Esophagus muscularis mucosa (tissue), 4 donors: ENCODE measurements around the gene UPF1. TPM values are rescaled to one million over a fixed set of nuclear protein-coding genes. Genes with fewer than 3 reads are reported as not detected.

Experiments used
- DNase-seq: peaks from one replicate; pipeline ENCODE4 v3.0.0-alpha.2; 2017; ENCODE audit errors: extremely low spot score
- H3K27ac ChIP-seq, 4 donors: fragments of 200-600 bp; sonication (generic); replicated peaks in 1 of 4; 1 replicate in 3 of 4; 2 replicates in 1 of 4; pipeline ENCODE4 v1.5.1; 2016 to 2019; ENCODE audit warnings: mild to moderate bottlenecking in 1 of 4
- H3K27me3 ChIP-seq, 4 donors: fragments of 200-600 bp; sonication (generic); one replicate each; pipeline versions ENCODE4 v1.5.1 to v1.6.0; 2016 to 2019
- H3K36me3 ChIP-seq, 4 donors: fragments of 200-600 bp; sonication (generic); one replicate each; pipeline ENCODE4 v1.5.1; 2016 to 2019
- H3K4me1 ChIP-seq, 4 donors: fragments of 200-600 bp; sonication (generic); one replicate each; pipeline ENCODE4 v1.5.1; 2016 to 2019
- H3K4me3 ChIP-seq, 4 donors: fragments of 200-600 bp; sonication (generic); 1 replicate in 2 of 4; 2 replicates in 2 of 4; pipeline ENCODE4 v1.5.1; 2016 to 2019; ENCODE audit warnings: mild to moderate bottlenecking in 4 of 4, moderate library complexity in 1 of 4
- H3K9me3 ChIP-seq, 4 donors: fragments of 200-600 bp; sonication (generic); 1 replicate in 3 of 4; 2 replicates in 1 of 4; pipeline ENCODE4 v1.5.1; 2016 to 2019
- CTCF ChIP-seq, 3 experiments: fragments of 200-600 bp in 2 of 3; fragments of 450-650 bp in 1 of 3; sonication (generic) in 2 of 3; IDR thresholded peaks; one replicate each; pipeline ENCODE4 v1.5.1; 2017 to 2019; ENCODE audit warnings: antibody characterized with exemption in 3 of 3, mild to moderate bottlenecking in 2 of 3, moderate library complexity in 1 of 3
- EP300 ChIP-seq: sonication (generic); formaldehyde crosslinking; IDR thresholded peaks from one replicate; pipeline ENCODE4 v1.6.1; 2017; ENCODE audit warnings: antibody characterized with exemption
- POLR2A ChIP-seq: fragments of 450-650 bp; IDR thresholded peaks from one replicate; pipeline ENCODE4 v1.6.1; 2017; ENCODE audit warnings: antibody characterized with exemption, moderate library complexity, mild to moderate bottlenecking, low read depth
- POLR2AphosphoS5 ChIP-seq, 2 donors: sonication (generic); formaldehyde crosslinking; IDR thresholded peaks; one replicate each; pipeline ENCODE4 v1.6.1; 2017; ENCODE audit warnings: antibody characterized with exemption in 2 of 2
- WGBS: methylation state at CpG from one replicate; pipeline ENCODE4 v1.1.5; 2018; 5-methylcytosine and 5-hydroxymethylcytosine counted together
- intact Hi-C: fragments of 100-400 bp; cut with DNase I; formaldehyde crosslinking; loops from one replicate; pipeline ENCODE4 v1.15.1; 2023
- total RNA-seq, 4 donors: library from RNA; depleted of rRNA; stranded (reverse); fragments of >200 nt; gene quantifications; one replicate each; pipeline versions ENCODE4 v1.1.0 to v1.2.1, GENCODE V29; 2016

The UPF1 gene
- total RNA-seq, 4 donors from 2014 or later = 54.8 to 116 (median 77.4) TPM

GRCh38 chr19:18910010-18910409 is 78.3 kb downstream of the UPF1 start:
- intact Hi-C loops = no loop called here
- Histone ChIP-seq H3K27ac (no peak overlapping the region), H3K27me3 (no peaks in the 10 kb centered on the region), H3K36me3 (peaks cover 28 to 95% (median 78%) of the 10 kb centered on the region in 4 donors), H3K9me3 (no peaks in the 10 kb centered on the region), H3K4me1 (peaks cover 0 to 15% (median 2%) of the 10 kb centered on the region in 4 donors), H3K4me3 (no peak overlapping the region)
- WGBS = 84% methylated on average over 10 of the region's 10 CpGs
- no peak for DNase-seq
- no peak for TF ChIP-seq CTCF (IDR thresholded peaks at IDR 0.05)
- TF ChIP-seq POLR2AphosphoS5 (IDR thresholded peaks at IDR 0.05) = no peak
- no peak for TF ChIP-seq POLR2A
- no peak for TF ChIP-seq EP300

- intact Hi-C loops = no loop called here
- WGBS = 95% methylated on average over 13 of the region's 19 CpGs
- no peak overlapping the region for H3K4me3 ChIP-seq
- no peaks in the 10 kb centered on the region for H3K27me3 ChIP-seq
- H3K27ac ChIP-seq = no peak overlapping the region
- peaks cover 0 to 24% (median 4%) of the 10 kb centered on the region in 4 donors for H3K4me1 ChIP-seq
- DNase-seq = no peak
- H3K9me3 ChIP-seq = no peaks in the 10 kb centered on the region
- no peak for TF ChIP-seq CTCF (IDR thresholded peaks at IDR 0.05)
- no peak for TF ChIP-seq EP300
- TF ChIP-seq POLR2A = no peak
- TF ChIP-seq POLR2AphosphoS5 (IDR thresholded peaks at IDR 0.05) = no peak
- peaks cover 32 to 95% (median 73%) of the 10 kb centered on the region in 4 donors for H3K36me3 ChIP-seq
Observed at GRCh38 chr19:18910801-18911436, 79.2 kb downstream of the UPF1 start.

GRCh38 chr19:18912933-18913332 is 81.2 kb downstream of the UPF1 start:
- WGBS = 98% methylated on average over 12 of the region's 14 CpGs
- no peak overlapping the region for H3K4me3 ChIP-seq
- TF ChIP-seq POLR2AphosphoS5 (IDR thresholded peaks at IDR 0.05) (no peak), POLR2A (no peak), EP300 (no peak)
- DNase-seq = no peak
- intact Hi-C loops = no loop called here
- H3K27ac ChIP-seq = no peak overlapping the region
- peaks cover 23 to 77% (median 53%) of the 10 kb centered on the region in 4 donors for H3K36me3 ChIP-seq
- H3K4me1 ChIP-seq = peaks cover 7 to 44% (median 17%) of the 10 kb centered on the region in 4 donors
- no peaks in the 10 kb centered on the region for H3K27me3 ChIP-seq
- H3K9me3 ChIP-seq = no peaks in the 10 kb centered on the region

- no CpG with 5 or more reads among the region's 5 CpGs for WGBS
- DNase-seq = no peak
Observed at GRCh38 chr19:18913466-18913865, 81.7 kb downstream of the UPF1 start.

More at GRCh38 chr19:18913466-18913865, 81.7 kb downstream of the UPF1 start:
- TF ChIP-seq CTCF (IDR thresholded peaks at IDR 0.05) (no peak), POLR2AphosphoS5 (IDR thresholded peaks at IDR 0.05) (no peak), POLR2A (no peak), EP300 (no peak)
- intact Hi-C loops = no loop called here
- Histone ChIP-seq H3K27ac (no peak overlapping the region), H3K27me3 (no peaks in the 10 kb centered on the region), H3K9me3 (no peaks in the 10 kb centered on the region), H3K4me1 (peaks cover 11 to 50% (median 22%) of the 10 kb centered on the region in 4 donors), H3K4me3 (no peak overlapping the region), H3K36me3 (peaks cover 23 to 73% (median 51%) of the 10 kb centered on the region in 4 donors)
